GM12878 (cell line): ENCODE measurements around the gene CD55. TPM values are rescaled to one million over a fixed set of nuclear protein-coding genes. Genes with fewer than 3 reads are reported as not detected.

ENCODE experiments used
- ATAC-seq: fragments of 200-7000 bp; cut with Tn5 transposase; 3 replicates; pipeline ENCODE4 v1.9.1; 2020; ENCODE audit warnings: mild to moderate bottlenecking, moderate library complexity
- BruUV-seq: library from RNA; stranded (reverse); fragments of 400-500 nt; replicated peaks from 2 replicates; lab custom pipeline; 2021; lab: Mats Ljungman, UMichigan
- CTCF ChIA-PET: fragments of 300-600 bp; sonication (Branson Sonifier 250); formaldehyde crosslinking; extraction: SDS; loops from one replicate; lab custom pipeline; 2021; ENCODE audit warnings: inconsistent platforms; lab: Yijun Ruan, JAX
- POLR2A ChIA-PET: fragments of 350-600 bp; formaldehyde crosslinking; extraction: SDS; loops from one replicate; lab custom pipeline; 2021; ENCODE audit warnings: inconsistent platforms; lab: Charles Lee
- RAD21 ChIA-PET: fragments of 300-600 bp; sonication (Branson Sonifier 250); formaldehyde crosslinking; loops from one replicate; lab custom pipeline; 2023; ENCODE audit warnings: antibody characterized with exemption; ENCODE audit not compliant: unreplicated experiment; lab: Charles Lee
- SMC1A ChIA-PET: fragments of 300-600 bp; sonication (Branson Sonifier 250); formaldehyde crosslinking; loops from one replicate; lab custom pipeline; 2023; ENCODE audit not compliant: unreplicated experiment, uncharacterized antibody; lab: Charles Lee
- DNase-seq: peaks from one replicate; pipeline ENCODE4 v3.0.0-alpha.2; 2011; ENCODE audit warnings: low read depth, low spot score
- FAIRE-seq: peaks from 3 replicates; lab custom pipeline; 2011; peaks lifted over from hg19 to GRCh38; lab: Jason Lieb, UNC
- H2AFZ ChIP-seq: 2 replicates; pipeline ENCODE4 v1.6.0; 2011; ENCODE audit warnings: low read depth, low read length, control low read depth; ENCODE audit not compliant: control insufficient read depth
- H3K27ac ChIP-seq: 2 replicates; pipeline ENCODE4 v1.5.1; 2011; ENCODE audit warnings: control low read depth; ENCODE audit not compliant: control insufficient read depth, insufficient read depth
- H3K27me3 ChIP-seq, 2 experiments: replicated peaks in 1 of 2; 2 replicates each; pipeline versions ENCODE4 v1.6.0 to v1.6.1; 2011; ENCODE audit warnings: low read length in 1 of 2; ENCODE audit not compliant: control insufficient read depth in 2 of 2, insufficient read depth in 2 of 2
- H3K36me3 ChIP-seq, 2 experiments: 2 replicates each; pipeline ENCODE4 v1.5.1; 2011; ENCODE audit warnings: low read length in 1 of 2; ENCODE audit not compliant: control insufficient read depth in 2 of 2, insufficient read depth in 2 of 2
- H3K4me1 ChIP-seq: 2 replicates; pipeline ENCODE4 v1.6.1; 2011; ENCODE audit warnings: mild to moderate bottlenecking, low read length, moderate library complexity, mixed read lengths; ENCODE audit not compliant: control insufficient read depth, insufficient read depth
- H3K4me2 ChIP-seq: 2 replicates; pipeline ENCODE4 v1.6.0; 2011; ENCODE audit warnings: control low read depth; ENCODE audit not compliant: control insufficient read depth, insufficient read depth
- H3K4me3 ChIP-seq: fragments of 200-600 bp; sonication (generic); 2 replicates; pipeline ENCODE4 v1.5.1; 2016
- H3K79me2 ChIP-seq: 2 replicates; pipeline ENCODE4 v1.6.0; 2011; ENCODE audit warnings: low read length; ENCODE audit not compliant: control insufficient read depth, insufficient read depth
- H3K9ac ChIP-seq: 2 replicates; pipeline ENCODE4 v1.8.0; 2011; ENCODE audit warnings: low read length, control low read depth, mixed read lengths; ENCODE audit not compliant: control insufficient read depth, insufficient read depth
- H3K9me3 ChIP-seq: replicated peaks from 3 replicates; pipeline ENCODE4 v1.5.1; 2011; ENCODE audit warnings: mild to moderate bottlenecking, low read length; ENCODE audit not compliant: control insufficient read depth, insufficient read depth
- H4K20me1 ChIP-seq: 2 replicates; pipeline ENCODE4 v1.6.0; 2011; ENCODE audit not compliant: control insufficient read depth, insufficient read depth
- BMI1 ChIP-seq: fragments of 450-650 bp; IDR thresholded peaks from 2 replicates; pipeline ENCODE4 v1.6.1; 2016; ENCODE audit warnings: mild to moderate bottlenecking, moderate library complexity, borderline replicate concordance
- CBX3 ChIP-seq: fragments of 200-600 bp; sonication (generic); IDR thresholded peaks from 2 replicates; pipeline ENCODE4 v1.6.1; 2016; ENCODE audit warnings: low read depth, borderline replicate concordance
- CHD1 ChIP-seq: IDR thresholded peaks from 2 replicates; pipeline ENCODE4 v1.6.1; 2012; ENCODE audit warnings: low read depth, low read length, improper control_type of control experiment
- CREM ChIP-seq: IDR thresholded peaks from 2 replicates; pipeline ENCODE4 v1.6.1; 2014; ENCODE audit warnings: antibody characterized with exemption, low read depth
- EP300 ChIP-seq, 2 experiments: fragments of 150-350 bp in 1 of 2; IDR thresholded peaks; 2 replicates each; pipeline ENCODE4 v1.6.1; 2011 to 2012; ENCODE audit warnings: low read depth in 2 of 2, low read length in 2 of 2, borderline replicate concordance in 1 of 2, improper control_type of control experiment in 1 of 2, inconsistent platforms in 1 of 2; ENCODE audit not compliant: control insufficient read depth in 1 of 2
- FOS ChIP-seq: IDR thresholded peaks from 3 replicates; pipeline ENCODE4 v1.6.1; 2011; ENCODE audit warnings: borderline replicate concordance; ENCODE audit not compliant: insufficient read length; ENCODE audit errors: extremely low read depth
- HDAC2 ChIP-seq: fragments of 200-600 bp; sonication (generic); IDR thresholded peaks from 2 replicates; pipeline ENCODE4 v1.6.1; 2017
- HDAC6 ChIP-seq: fragments of 200-600 bp; sonication (generic); IDR thresholded peaks from one replicate; pipeline ENCODE4 v1.8.0; 2017; ENCODE audit warnings: antibody characterized with exemption; ENCODE audit not compliant: unreplicated experiment
- KDM1A ChIP-seq: fragments of 200-600 bp; sonication (generic); IDR thresholded peaks from 2 replicates; pipeline ENCODE4 v1.6.1; 2016; ENCODE audit warnings: borderline replicate concordance
- KLF5 ChIP-seq: fragments of 450-650 bp; IDR thresholded peaks from 2 replicates; pipeline ENCODE4 v1.6.1; 2014; ENCODE audit warnings: mild to moderate bottlenecking; ENCODE audit not compliant: partially characterized antibody
- MEF2A ChIP-seq: IDR thresholded peaks from 2 replicates; pipeline ENCODE4 v1.6.1; 2011; ENCODE audit warnings: low read depth, mild to moderate bottlenecking, low read length, moderate library complexity; ENCODE audit not compliant: insufficient read depth
- MYB ChIP-seq: fragments of 150-350 bp; IDR thresholded peaks from 2 replicates; pipeline ENCODE4 v1.6.1; 2014; ENCODE audit warnings: mild to moderate bottlenecking, low read depth, low read length, borderline replicate concordance
- MYC ChIP-seq: IDR thresholded peaks from 2 replicates; pipeline ENCODE4 v1.6.1; 2011; ENCODE audit warnings: mild to moderate bottlenecking, low read length, moderate library complexity, inconsistent platforms; ENCODE audit not compliant: insufficient read depth, insufficient replicate concordance, insufficient read length, severe bottlenecking
- NKRF ChIP-seq: fragments of 450-650 bp; conservative IDR thresholded peaks from 2 replicates; pipeline ENCODE4 v1.6.1; 2017; ENCODE audit warnings: mild to moderate bottlenecking, moderate library complexity
- PML ChIP-seq: IDR thresholded peaks from 2 replicates; pipeline ENCODE4 v1.6.1; 2012; ENCODE audit warnings: low read length, inconsistent platforms
- SPI1 ChIP-seq: IDR thresholded peaks from 2 replicates; pipeline ENCODE4 v1.6.1; 2011; ENCODE audit warnings: low read depth, mild to moderate bottlenecking, low read length, moderate library complexity, borderline replicate concordance; ENCODE audit not compliant: insufficient read depth
- YY1 ChIP-seq: IDR thresholded peaks from 2 replicates; pipeline ENCODE4 v1.6.1; 2011; ENCODE audit warnings: low read depth, mild to moderate bottlenecking, low read length
- ZNF217 ChIP-seq: fragments of 450-650 bp; IDR thresholded peaks from 2 replicates; pipeline ENCODE4 v1.6.1; 2017; ENCODE audit warnings: antibody characterized with exemption, mild to moderate bottlenecking
- ZNF24 ChIP-seq: fragments of 450-650 bp; IDR thresholded peaks from 2 replicates; pipeline ENCODE4 v1.6.1; 2017; ENCODE audit warnings: antibody characterized with exemption, mild to moderate bottlenecking
- ZNF622 ChIP-seq: fragments of 450-650 bp; IDR thresholded peaks from 2 replicates; pipeline ENCODE4 v1.6.1; 2017; ENCODE audit warnings: mild to moderate bottlenecking, inconsistent platforms
- in situ Hi-C: fragments of 300-500 bp; cut with MboI; formaldehyde crosslinking; loops from 9 replicates; pipeline ENCODE4 v1.14.3; 2018; ENCODE audit warnings: mixed read lengths
- intact Hi-C: fragments of 100-400 bp; cut with micrococcal nuclease; formaldehyde crosslinking; loops from one replicate; pipeline ENCODE4 v1.14.2; 2022; ENCODE audit not compliant: unreplicated experiment
- polyA plus RNA-seq, 11 experiments: library from polyadenylated mRNA; depleted of rRNA in 4 of 11; unstranded in 6 of 11; stranded (reverse) in 5 of 11; fragments of >200 nt; fragmentation: Nextera tagmentation in 4 of 11; fragmentation: Illumina TruSeq in 1 of 11; extraction: Ambion mirVana in 4 of 11; extraction: Trizol in 1 of 11; gene quantifications; 1 replicate in 1 of 11; 2 replicates in 10 of 11; pipeline versions ENCODE4 v1.2.1 to v1.2.3, GENCODE V29; 2011 to 2016; ENCODE audit warnings: inconsistent platforms in 2 of 11, missing spikeins in 2 of 11, low read depth in 1 of 11
- total RNA-seq, 4 experiments: library from RNA; depleted of rRNA in 3 of 4; stranded (reverse); fragments of >200 nt in 3 of 4; fragmentation: Illumina TruSeq in 1 of 4; extraction: Trizol in 1 of 4; gene quantifications; 2 replicates each; pipeline versions ENCODE4 v1.2.1 to v1.2.3, GENCODE V29; 2013 to 2021

The CD55 gene
- total and polyA plus RNA-seq, 10 of the 15 experiments (the other 5 are each of a cell fraction or from before 2014, with no cell fraction given), result 5.2 to 46.5 (median 15.1) TPM

GRCh38 chr1:207313131-207313530 lies 8.3 kb upstream of the CD55 start (continued):
- TF ChIP-seq NKRF, result no peak
- TF ChIP-seq, all 136 proteins: peak for 0

GRCh38 chr1:207314816-207315215 lies 6.7 kb upstream of the CD55 start:
- Histone ChIP-seq H3K27me3 (no peaks in the 10 kb centered on the region), H3K4me1 (no peaks in the 10 kb centered on the region), H3K4me2 (no peak overlapping the region), H4K20me1 (no peaks in the 10 kb centered on the region), H3K9me3 (no peaks in the 10 kb centered on the region), H3K27ac (no peak overlapping the region), H2AFZ (no peak overlapping the region), H3K9ac (no peak overlapping the region), H3K79me2 (no peaks in the 10 kb centered on the region), H3K4me3 (no peak overlapping the region), H3K36me3 (no peaks in the 10 kb centered on the region)
- ATAC-seq (no peak), FAIRE-seq (no peak), DNase-seq (no peak)
- intact Hi-C loops (no loop called here), in situ Hi-C loops (no loop called here)
- no TSS peak for BruUV-seq
- ChIA-PET CTCF (no interaction called here), RAD21 (no interaction called here), POLR2A (no interaction called here), SMC1A (no interaction called here)
- TF ChIP-seq HDAC6 (no peak), BMI1 (no peak), ZNF622 (no peak), MYC (no peak), MEF2A (no peak), FOS (no peak), ZNF24 (no peak), SPI1 (no peak), CREM (no peak), PML (no peak), CBX3 (no peak), YY1 (no peak), ZNF217 (no peak), MYB (no peak), KLF5 (no peak), CHD1 (no peak), KDM1A (no peak), EP300 (IDR thresholded peaks at IDR 0.05; ENCODE audit: borderline replicate concordance in 1 of 2, control insufficient read depth in 1 of 2, low read depth in 2 of 2, low read length in 2 of 2) (no peak), HDAC2 (no peak)
